Measurements from ENCODE around the gene KMT2D. TPM values are rescaled to one million over a fixed set of nuclear protein-coding genes. Genes with fewer than 3 reads are reported as not detected.
A peak's percentile ranks its signal among the peaks of the same experiment; 100 is the strongest.

KMT2D gene
- total and polyA plus RNA-seq, 10 of the 15 experiments (the other 5 are each of a cell fraction or from before 2014, with no cell fraction given): 0.51 to 71.5 (median 10.4) TPM

DNA sequence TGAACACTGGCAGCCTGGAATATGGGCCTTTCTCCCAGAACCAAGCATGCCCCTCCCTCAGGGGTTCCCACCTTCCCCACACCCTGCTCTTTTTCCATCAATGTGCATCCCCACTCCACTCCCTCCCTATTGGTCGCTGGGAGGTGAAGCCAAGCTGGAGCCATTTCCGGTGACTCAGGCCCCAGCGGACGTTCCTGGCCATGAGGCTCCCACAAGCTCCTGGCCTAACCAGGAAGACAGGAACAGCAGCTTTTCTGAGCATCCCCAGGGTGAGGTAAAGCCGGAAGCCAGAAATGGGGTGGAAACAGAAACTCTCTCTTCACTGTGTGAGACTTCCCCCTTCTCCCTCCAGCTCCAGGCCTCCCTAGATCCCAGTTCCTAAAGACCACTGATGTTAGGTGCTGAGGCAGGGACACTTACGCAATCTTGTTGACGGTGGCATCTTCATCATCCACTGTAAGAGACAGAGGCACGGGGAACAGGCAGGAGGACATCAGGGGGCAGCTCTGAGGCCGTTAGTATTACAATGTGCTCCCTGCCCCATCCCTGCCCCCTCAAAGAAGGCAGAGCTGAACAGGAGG, 45.0 kb upstream of the KMT2D start:
- in situ Hi-C loops (cut with MboI) (no loop called here), intact Hi-C loops (cut with micrococcal nuclease; ENCODE audit: unreplicated experiment) (no loop called here)
- Histone ChIP-seq H3K4me3 (no peak overlapping the region), H3K4me2 (ENCODE audit: control insufficient read depth, insufficient read depth) (no peak overlapping the region; the same call in 1 of the 2 replicates), H3K27me3 (replicated peaks in 1 of 2; ENCODE audit: control insufficient read depth in 2 of 2, insufficient read depth in 2 of 2, low read length in 1 of 2) (no peaks in the 10 kb centered on the region), H3K9me3 (replicated peaks; ENCODE audit: control insufficient read depth, insufficient read depth, low read length) (no peaks in the 10 kb centered on the region), H3K27ac (ENCODE audit: control insufficient read depth, insufficient read depth) (no peak overlapping the region), H3K4me1 (ENCODE audit: control insufficient read depth, insufficient read depth, low read length) (peaks cover 13% of the 10 kb centered on the region), H3K79me2 (ENCODE audit: control insufficient read depth, insufficient read depth, low read length) (peaks cover 9% of the 10 kb centered on the region), H3K36me3 (ENCODE audit: control insufficient read depth in 2 of 2, insufficient read depth in 2 of 2, low read length in 1 of 2) (peaks cover 4 to 14% of the 10 kb centered on the region in 2 experiments), H2AFZ (ENCODE audit: control insufficient read depth, low read depth, low read length) (no peak overlapping the region), H3K9ac (ENCODE audit: control insufficient read depth, insufficient read depth, low read length) (no peak overlapping the region), H4K20me1 (ENCODE audit: control insufficient read depth, insufficient read depth) (no peaks in the 10 kb centered on the region)
- no TSS peak for BruUV-seq (replicated peaks)
- ChIA-PET SMC1A (ENCODE audit: uncharacterized antibody, unreplicated experiment) (interaction anchor here (0.6 to 1.0 kb wide), 3 partner anchors 19 to 432 kb away, joined by 3 read pairs; no protein-coding TSS in a partner anchor), POLR2A (interaction anchor here (0.6 to 1.9 kb wide), 5 partner anchors 15 to 268 kb away, joined by 3 to 7 read pairs (median 4); partner anchors contain the start of gene TUBA1B), CTCF (interaction anchor here (0.6 to 10.9 kb wide), 6 partner anchors 11 to 88 kb away, joined by 3 to 118 read pairs (median 6); partner anchors contain the start of gene DHH), RAD21 (ENCODE audit: unreplicated experiment) (no interaction called here)
- DNase-seq (ENCODE audit: low read depth, low spot score): no peak
- 80% methylated on average over 9 of the region's 9 CpGs for WGBS (ENCODE audit: insufficient coverage, insufficient replicate concordance, low lambda C conversion rate, missing lambda C conversion rate)
- FAIRE-seq: no peak
- TF ChIP-seq BCL11A (IDR thresholded peaks at IDR 0.05; ENCODE audit: low read depth, low read length) (no peak), NR2C1 (IDR thresholded peaks at IDR 0.05) (no peak), ZNF622 (IDR thresholded peaks at IDR 0.05) (no peak), EED (IDR thresholded peaks at IDR 0.05; ENCODE audit: low read depth) (peak; percentile 28; the same call in 1 of the 2 replicates)
- TF ChIP-seq, protein P1, sequence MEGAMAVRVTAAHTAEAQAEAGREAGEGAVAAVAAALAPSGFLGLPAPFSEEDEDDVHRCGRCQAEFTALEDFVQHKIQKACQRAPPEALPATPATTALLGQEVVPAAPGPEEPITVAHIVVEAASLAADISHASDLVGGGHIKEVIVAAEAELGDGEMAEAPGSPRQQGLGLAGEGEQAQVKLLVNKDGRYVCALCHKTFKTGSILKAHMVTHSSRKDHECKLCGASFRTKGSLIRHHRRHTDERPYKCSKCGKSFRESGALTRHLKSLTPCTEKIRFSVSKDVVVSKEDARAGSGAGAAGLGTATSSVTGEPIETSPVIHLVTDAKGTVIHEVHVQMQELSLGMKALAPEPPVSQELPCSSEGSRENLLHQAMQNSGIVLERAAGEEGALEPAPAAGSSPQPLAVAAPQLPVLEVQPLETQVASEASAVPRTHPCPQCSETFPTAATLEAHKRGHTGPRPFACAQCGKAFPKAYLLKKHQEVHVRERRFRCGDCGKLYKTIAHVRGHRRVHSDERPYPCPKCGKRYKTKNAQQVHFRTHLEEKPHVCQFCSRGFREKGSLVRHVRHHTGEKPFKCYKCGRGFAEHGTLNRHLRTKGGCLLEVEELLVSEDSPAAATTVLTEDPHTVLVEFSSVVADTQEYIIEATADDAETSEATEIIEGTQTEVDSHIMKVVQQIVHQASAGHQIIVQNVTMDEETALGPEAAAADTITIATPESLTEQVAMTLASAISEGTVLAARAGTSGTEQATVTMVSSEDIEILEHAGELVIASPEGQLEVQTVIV (IDR thresholded peaks at IDR 0.05; ENCODE audit: borderline replicate concordance, partially characterized antibody): no peak
- no peak for ATAC-seq

Data from GM12878 (cell line).